ENCODE measurements around the gene SCUBE2.

Gene SCUBE2

GRCh38 chr11:9091044-9091922, at the start of gene SCUBE2:
Gene SCUBE2, minus strand, starts transcription at chr11:9091599. Its CDS starts 71 bp downstream, at chr11:9091528.
- DNase-seq: no peak

- DNase-seq: no peak
Observed at GRCh38 chr11:9141186-9141585, 49.8 kb upstream of the SCUBE2 start.

GRCh38 chr11:9139628-9140357, 48.4 kb upstream of the SCUBE2 start:
- DNase-seq: no peak

GRCh38 chr11:9138612-9139579, 47.5 kb upstream of the SCUBE2 start:
- DNase-seq: peak; percentile 85 to 96

DNA sequence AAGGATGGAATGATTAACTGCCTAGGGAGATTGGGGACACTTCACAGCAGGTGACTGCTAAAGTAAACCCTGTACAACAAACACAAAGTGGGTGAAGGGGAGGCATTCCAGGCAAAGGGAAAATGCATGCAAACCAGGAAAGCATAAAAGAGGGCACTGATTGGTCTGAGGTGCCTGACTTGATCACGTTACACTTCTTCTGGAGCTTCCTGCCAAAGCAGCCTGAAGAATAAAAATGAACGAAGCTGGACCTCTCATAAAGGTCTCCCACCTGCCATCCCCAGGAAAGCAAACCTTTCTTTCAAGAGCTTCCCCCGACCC, 46.7 kb upstream of the SCUBE2 start:
- DNase-seq: peak in 1 of 2 experiments; percentile 88

DNA sequence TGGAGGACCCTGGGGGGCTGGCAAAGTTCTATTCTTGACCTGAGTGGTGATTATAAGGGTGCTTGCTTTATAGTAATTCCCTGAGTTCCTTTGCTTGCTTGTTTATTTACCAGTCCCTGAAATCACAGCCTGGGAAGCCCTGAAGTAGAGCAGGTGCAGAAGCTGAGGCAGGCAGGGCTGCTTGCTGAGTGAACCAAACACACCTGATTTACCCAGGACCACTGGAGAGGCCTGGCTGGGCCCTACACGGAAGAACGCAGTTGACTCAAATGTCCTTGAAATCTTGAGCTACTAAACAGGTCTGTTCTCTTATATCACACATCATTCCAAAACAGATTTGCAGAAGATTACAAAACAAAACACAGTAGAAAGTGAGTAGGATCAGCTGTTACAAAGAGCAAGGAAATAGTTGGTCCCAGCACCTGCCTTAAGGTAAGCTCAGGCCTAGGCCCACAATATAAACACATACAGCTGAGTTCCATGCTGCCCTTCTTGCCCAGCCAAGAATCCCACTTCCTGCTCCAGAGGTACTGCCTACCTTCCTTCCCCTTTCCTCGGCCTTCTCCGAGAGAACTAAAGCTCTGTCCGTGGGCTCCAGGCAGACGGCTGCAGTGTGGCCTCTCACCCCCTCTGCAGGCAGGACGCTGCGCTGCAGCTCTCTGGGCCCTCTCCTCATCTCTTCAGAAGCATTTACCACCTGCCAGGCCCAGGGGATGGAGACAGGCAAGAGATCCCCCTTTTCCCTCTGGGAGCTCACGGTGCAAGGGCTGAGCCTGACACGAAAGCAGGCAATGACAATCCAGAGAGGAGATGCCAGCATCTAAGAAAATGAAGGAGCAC, 46.1 kb upstream of the SCUBE2 start:
- peak; percentile 84 to 88 for DNase-seq

DNA sequence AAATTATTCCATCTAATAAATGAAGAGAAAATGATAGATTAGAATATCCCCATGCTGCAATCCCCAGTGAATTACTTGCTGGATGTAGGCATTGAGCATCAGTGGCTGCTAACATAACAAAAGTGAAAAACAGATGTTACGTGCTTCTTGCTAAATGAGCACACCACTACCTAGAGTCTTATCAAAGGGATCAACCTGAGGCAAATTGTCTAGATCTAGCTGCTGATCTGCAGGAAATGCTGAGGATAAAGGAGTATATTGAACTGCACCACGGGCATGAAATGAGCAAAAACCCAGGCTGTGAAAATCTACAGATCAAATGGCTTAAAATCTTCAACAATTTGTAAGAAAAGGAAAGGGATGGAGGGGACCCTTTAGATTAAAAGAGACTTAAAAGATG, 45.3 kb upstream of the SCUBE2 start:
- no peak for DNase-seq

DNA sequence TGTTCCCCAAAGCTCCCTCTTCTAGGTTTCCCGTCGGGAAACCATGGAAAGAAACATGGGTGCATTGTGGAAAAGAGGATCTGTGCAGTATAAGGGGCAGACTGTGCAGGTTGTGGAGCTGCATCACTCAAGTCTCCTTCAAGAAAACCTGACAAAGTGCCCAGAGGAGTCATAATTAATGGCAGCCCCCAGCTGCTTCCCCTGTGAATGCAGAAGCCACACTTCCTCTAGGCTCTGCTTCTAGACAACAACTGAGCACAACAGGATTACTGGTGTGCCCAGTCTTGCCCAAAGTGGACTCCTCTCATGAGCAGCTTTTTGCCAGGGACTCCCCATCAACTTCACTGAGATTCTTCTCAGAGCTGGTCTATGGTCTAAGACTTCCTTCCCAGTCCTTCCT, 42.6 kb upstream of the SCUBE2 start:
- DNase-seq: no peak

- no peak for DNase-seq
Observed at GRCh38 chr11:9132203-9132878, 40.9 kb upstream of the SCUBE2 start.

GRCh38 chr11:9130297-9130696, 38.9 kb upstream of the SCUBE2 start:
- DNase-seq: no peak

GRCh38 chr11:9126636-9127035, 35.2 kb upstream of the SCUBE2 start:
- no peak for DNase-seq

- DNase-seq: no peak
Observed at GRCh38 chr11:9125185-9125886, 33.9 kb upstream of the SCUBE2 start.

DNA sequence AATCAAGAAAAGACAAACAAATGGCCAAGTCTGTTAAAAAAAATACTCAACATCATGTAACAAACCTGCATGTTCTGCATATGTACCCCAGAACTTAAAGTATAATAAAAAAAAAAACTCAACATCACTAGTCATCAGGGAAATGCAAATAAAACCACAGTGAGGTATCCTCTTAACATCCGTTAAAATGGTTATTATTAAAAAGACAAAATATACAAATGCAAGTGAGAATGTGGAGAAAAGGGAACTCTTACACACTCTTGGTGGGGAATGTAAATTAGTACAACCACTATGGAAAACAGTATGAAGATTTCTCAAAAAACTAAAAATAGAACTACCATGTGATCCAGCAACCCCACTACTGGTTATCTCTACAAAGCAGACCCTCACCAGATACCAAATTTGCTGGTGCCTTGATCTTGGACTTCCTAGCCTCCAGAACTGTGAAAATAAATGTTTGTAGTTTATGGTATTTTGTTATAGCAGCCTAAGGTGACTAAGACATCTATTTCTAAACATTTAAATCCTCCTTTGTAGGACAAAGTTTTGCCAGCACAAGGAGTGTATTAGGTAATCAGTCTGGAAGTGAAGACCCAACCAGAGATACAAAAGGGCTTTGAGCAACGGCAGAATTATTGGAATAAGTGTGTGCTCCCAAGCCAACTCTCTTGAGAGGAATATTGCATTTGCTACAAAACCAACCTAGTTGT, 32.4 kb upstream of the SCUBE2 start:
- DNase-seq: no peak

DNA sequence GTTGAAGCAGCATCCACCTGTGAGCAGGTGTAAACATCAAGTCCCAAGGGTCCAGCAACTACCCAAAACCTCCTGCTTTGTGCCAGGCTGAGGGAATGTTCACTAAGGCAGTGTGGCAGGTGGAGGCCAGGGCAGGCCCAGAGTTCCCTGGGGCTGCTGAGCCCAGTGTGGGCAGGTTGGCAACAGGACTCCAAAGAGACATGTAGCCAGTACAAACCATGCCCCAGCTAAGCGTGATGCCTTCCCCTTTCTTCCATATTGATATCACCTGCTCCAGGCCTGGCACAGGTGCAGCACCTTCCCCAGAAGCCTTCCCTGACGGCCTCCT, 30.0 kb upstream of the SCUBE2 start:
- DNase-seq: no peak

- no peak for DNase-seq
Observed at GRCh38 chr11:9120664-9121468, 29.5 kb upstream of the SCUBE2 start.

DNA sequence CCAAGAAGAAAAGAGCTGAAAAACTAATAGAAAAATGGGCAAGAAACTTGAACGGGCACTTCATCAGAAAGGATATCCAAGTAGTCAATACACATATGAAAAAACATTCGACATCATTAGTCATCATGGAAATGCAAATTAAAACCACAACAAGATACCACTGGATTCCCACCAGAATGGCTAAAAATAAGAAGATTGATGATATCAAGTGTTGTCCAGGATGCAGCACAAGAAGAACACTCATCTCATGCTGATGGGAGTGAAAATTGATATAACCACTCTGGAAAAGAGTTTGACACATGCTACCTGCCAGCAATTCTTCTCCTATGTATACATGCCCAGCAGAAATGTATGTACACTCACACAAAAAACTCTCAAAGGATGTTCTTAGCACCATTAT, 26.9 kb upstream of the SCUBE2 start:
- DNase-seq: no peak

DNA sequence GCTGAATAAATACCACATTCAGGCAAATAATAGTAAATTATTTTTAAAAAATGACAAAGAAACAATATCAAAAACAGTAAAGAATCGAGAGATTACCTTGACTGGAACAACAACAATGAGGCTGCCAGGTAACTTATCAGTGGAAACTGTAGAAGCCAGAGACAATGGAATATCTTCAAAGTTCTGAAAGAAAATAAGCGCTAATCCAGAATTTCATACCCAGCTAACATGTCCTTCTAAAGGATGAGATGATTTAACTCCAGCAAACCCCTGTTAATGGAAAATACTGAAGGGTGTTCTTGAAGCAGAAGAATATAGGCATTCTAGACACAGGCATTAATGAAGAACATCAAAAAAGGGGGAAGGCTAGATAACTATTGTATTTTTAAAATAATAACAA, 20.7 kb upstream of the SCUBE2 start:
- no peak for DNase-seq

DNA sequence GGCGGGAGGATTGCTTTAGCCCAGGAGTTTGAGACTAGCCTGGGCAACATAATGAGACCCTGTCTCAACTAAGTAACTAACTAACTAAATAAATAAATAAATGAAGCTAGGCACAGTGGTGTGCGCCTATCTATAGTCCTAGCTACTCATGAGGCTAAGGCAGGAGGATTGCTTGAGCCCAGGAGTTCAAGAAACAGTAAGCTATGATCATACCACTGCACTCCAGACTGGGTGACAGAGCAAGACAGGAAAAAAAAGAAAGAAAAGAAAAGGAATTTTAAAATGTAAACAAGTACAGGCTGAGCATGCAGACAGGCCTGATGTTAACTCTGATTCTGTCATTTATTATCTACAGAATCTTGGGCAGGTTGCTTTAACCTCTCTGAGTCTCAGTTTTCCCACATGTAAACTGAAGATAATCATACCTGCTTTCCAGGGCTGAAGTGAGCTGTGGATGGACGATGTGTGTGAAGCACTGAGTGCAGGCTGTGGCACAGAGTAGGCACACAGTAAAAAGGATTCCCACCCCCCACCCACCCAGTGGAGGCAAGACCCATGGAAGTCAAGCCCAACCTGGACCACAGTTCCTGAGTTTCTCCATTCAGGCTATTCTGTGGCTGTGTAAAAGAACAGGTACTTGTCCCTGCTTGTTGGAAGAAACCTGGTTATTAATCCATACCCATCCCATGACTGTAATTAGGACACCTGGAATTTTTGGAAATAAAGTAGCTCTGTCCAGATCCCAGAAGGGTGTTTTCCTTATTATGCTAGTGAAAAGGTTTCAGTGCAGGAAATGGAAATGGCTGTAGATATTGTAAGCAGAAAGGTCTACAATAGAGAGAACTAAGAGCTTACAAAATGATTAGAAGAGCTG, 18.7 kb upstream of the SCUBE2 start:
- no peak for DNase-seq

DNA sequence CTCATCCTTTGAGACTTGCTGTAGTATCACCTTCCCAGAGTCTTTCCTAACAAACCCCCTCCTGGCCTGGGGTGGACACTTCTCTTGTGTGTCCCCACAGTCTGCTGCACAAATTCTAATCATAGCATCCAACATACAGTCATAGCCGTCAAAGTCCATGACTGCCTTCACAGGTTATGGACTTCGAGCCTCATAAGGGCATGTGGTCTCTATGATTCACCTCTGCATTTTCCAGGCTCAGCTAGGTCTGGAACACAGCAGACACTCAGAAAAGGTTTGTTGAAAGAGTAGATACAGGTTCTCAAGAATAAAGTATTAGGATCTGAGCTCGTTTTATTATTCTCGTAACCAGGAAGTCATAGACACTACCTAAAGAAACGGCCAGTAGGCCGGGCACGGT, 13.2 kb upstream of the SCUBE2 start:
- DNase-seq: no peak
